NCI-H82 (cell line): ENCODE data around the gene ZNF486.
A peak's percentile ranks its signal among the peaks of the same experiment; 100 is the strongest.

Experiments used
- DNase-seq: peaks from one replicate; lab custom pipeline; 2025; lab: John Stamatoyannopoulos, UW

Gene ZNF486

DNA sequence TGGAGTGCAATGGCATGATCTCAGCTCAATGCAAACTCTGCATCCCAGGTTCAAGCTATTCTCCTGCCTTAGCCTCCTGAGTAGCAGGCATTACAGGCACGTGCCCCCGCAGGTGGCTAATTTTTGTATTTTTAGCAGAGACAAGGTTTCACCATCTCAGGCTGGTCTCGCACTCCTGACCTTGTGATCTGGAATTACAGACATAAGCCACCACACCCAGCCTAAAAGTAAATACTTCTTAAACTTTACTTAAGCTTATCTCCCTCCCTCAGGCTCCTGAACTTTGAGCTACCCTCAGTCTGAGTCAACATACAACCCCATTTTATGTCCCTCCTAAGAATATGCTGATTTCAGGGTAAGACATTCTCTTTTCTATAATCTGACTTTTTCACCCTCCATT is 66.1 kb downstream of the ZNF486 start:
- DNase-seq, result no peak

DNA sequence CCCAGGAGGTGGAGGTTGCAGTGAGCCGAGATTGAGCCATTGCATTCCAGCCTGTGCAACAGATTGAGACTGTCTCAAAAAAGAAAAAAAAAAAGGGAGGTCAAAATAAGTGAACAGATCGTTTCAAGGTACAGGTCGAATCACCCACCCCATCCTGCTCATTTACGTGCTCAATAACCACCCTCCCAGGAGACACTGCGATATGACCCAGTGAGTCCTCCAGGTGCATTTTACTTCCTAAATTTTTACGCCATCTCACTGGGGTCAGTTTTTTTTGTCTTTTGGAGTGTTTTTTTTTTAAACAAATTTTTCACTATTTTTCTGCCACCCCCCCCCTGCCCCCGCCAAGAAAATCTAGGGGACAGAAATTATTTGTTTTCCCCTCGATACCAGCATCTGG is 68.1 kb downstream of the ZNF486 start:
- DNase-seq, result no peak

DNA sequence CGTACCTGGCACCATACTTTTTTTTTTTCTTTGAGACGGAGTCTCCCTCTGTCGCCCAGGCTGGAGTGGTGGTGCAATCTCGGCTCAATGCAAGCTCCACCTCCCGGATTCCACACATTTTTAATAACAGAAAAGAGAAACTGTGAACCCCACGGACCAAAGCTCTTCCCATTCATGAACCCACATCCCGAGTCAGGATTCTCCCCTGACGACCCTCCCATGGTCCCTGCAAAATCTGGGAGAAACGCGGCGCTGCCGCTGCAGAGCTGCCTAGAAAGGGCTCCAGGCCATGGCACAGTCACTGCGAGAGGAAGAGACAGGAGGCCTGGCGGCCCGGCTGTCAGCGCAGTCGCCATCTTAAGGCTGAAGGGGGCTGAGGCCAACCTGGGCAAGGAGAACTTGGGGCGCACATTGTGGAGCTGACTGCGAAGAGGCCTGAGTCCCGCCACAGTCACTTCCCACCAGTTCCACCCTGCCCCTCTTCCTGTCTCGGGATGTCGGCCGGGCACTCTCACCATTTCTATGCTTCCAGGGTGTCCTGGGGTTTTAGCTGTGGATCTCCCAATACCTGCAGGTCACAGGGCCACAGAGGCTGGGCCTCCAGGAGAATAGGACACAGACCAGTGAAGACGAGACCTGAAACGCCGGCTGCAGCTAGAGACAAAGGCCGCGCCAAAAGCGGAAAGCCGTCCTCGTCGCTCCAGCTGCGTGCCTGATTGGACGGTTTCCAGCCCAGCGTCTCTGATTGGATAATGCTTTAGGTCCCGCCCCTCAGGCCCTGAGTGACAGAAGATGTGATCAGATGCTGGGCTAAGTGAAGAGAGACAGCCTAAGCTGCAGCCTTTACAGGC is 71.0 kb downstream of the ZNF486 start:
- DNase-seq, result no peak

DNA sequence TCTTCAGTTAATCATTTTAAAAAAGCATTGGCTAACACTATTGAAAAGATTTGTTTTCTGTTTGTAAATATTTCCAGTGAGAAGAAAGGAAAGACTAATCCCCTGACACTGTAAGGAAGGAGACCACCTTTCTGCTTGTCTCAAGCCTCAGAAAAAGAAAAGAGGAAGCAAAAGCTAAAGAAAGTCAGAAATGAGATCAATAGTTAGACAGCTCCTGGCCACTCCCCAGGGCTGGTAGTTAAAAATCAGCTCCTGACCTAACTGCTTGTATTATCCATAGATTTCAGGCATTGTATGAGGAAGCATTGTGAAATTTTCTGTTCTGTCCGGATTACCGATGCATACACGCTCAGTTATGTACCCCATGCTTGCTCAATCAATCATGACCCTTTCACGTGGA is 76.6 kb downstream of the ZNF486 start:
- no peak for DNase-seq

DNA sequence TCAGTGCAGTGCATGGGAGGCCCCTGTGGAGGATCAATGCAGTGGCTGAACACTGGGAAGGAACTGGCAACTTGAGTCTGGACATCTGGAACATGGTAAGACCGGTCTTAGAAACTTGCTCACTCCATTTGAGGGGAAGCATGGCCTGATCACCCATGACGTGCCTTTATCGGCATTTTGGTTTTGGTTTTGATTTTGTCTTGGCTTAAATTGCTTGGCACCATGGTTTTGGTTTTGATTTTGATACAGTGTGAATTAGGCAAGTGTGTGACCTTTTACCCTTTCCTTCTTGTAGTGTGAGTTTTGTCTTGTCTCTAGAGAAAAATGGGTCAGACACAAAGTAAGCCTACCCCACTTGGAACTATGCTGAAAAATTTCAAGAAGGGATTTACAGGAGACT is 77.3 kb downstream of the ZNF486 start:
- no peak for DNase-seq

DNA sequence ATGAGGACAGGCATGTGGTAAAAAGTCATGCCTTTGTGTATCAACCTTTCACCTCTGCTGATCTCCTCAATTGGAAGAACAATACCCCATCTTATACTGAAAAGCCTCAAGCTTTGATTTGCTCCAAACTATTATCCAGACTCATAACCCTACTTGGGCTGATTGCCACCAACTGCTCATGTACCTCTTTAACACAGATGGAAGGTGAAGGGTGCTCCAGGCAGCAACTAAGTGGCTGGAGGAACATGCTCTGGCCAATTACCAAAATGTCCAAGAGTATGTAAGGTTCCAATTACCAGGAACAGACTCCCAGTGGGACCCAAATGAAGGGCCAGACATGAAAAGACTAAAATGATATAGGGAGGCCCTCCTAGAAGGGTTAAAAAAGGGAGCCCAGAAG is 78.3 kb downstream of the ZNF486 start:
- no peak for DNase-seq

DNA sequence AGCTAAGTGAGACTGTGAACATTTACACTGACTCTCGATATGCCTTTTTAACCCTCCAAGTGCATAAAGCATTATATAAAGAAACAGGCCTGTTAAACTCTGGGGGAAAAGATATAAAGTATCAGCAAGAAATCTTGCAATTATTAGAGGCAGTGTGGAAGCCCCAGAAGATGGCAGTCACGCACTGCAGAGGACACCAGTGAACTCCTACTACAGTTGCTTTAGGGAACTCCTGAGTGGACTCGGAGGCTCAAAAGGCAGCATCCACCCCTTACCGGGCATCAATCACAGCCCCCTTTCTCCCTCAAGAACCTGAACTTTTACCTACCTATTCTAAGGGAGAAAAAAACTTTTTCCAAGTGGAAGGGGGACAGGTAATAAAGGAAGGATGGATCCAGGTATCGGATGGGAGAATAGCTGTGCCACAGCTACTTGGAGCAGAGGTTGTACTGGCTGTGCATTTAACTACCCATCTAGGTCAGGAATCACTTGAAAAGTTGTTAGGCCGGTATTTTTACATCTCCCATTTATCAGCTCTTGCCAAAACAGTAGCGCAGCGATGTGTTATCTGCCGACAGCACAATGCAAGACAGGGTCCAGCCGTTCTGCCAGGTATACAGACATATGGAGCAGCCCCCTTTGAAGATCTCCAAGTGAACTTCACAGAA is 80.1 kb downstream of the ZNF486 start:
- DNase-seq, result peak; percentile 71

DNA sequence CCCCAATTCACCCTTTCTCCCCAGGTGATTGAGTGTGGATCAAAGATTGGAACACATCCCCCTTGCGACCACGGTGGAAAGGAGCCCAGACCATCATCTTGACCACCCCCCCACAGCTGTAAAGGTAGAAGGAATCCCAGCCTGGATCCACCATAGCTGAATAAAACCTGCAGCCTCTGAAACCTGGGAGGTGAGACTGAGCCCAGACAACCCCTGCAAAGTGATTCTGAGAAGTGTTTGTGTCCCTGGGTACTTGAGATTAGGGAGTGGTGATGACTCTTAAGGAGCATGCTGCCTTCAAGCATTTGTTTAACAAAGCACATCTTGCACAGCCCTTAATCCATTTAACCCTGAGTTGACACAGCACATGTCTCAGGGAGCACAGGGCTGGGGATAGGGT is 81.2 kb downstream of the ZNF486 start:
- DNase-seq, result peak; percentile 78
